ENCODE measurements around the gene CABYR.

CABYR gene

DNA sequence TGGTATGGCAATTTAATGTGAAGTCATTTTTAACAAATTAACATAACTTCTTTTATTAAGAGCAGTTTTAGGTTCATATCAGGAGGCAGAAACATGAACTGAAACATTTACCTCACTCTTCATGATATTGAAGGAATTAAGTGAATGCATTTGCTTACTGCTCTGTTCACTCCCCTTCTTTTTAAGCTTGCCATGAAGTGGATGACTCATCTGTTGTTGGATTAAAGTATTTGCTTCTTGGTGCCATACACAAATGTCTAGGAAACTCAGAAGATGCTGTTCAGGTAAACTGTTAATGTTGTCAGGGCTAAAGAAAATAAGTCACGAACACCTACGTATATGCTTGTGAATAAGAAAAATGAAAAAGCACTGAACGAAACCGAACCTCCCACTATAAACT is 10.2 kb upstream of the CABYR start:
- Histone ChIP-seq H3K36me3 (replicated peaks; ENCODE audit: low read depth, low read length) (peaks cover 25% of the 10 kb centered on the region), H2AFZ (ENCODE audit: low read depth, low read length) (no peak overlapping the region), H3K27me3 (ENCODE audit: low read depth, low read length) (no peaks in the 10 kb centered on the region), H3K9ac (ENCODE audit: low read length) (no peak overlapping the region), H3K27ac (ENCODE audit: low read length) (no peak overlapping the region), H3K4me2 (ENCODE audit: low read length) (no peak overlapping the region), H3K4me1 (ENCODE audit: low read length) (peaks cover 4% of the 10 kb centered on the region; the same call in 1 of the 2 replicates), H3K79me2 (ENCODE audit: low read length) (no peaks in the 10 kb centered on the region), H3K9me3 (ENCODE audit: insufficient read depth, low read length) (no peaks in the 10 kb centered on the region), H3K4me3 (ENCODE audit: low read length) (no peak overlapping the region), H4K20me1 (ENCODE audit: insufficient read depth, low read length) (no peaks in the 10 kb centered on the region)
- TF ChIP-seq, protein P1, sequence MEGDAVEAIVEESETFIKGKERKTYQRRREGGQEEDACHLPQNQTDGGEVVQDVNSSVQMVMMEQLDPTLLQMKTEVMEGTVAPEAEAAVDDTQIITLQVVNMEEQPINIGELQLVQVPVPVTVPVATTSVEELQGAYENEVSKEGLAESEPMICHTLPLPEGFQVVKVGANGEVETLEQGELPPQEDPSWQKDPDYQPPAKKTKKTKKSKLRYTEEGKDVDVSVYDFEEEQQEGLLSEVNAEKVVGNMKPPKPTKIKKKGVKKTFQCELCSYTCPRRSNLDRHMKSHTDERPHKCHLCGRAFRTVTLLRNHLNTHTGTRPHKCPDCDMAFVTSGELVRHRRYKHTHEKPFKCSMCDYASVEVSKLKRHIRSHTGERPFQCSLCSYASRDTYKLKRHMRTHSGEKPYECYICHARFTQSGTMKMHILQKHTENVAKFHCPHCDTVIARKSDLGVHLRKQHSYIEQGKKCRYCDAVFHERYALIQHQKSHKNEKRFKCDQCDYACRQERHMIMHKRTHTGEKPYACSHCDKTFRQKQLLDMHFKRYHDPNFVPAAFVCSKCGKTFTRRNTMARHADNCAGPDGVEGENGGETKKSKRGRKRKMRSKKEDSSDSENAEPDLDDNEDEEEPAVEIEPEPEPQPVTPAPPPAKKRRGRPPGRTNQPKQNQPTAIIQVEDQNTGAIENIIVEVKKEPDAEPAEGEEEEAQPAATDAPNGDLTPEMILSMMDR (IDR thresholded peaks at IDR 0.05; ENCODE audit: low read depth, low read length), result no peak
- no peak for TF ChIP-seq EZH2phosphoT487 (IDR thresholded peaks at IDR 0.05; ENCODE audit: low read depth)

DNA sequence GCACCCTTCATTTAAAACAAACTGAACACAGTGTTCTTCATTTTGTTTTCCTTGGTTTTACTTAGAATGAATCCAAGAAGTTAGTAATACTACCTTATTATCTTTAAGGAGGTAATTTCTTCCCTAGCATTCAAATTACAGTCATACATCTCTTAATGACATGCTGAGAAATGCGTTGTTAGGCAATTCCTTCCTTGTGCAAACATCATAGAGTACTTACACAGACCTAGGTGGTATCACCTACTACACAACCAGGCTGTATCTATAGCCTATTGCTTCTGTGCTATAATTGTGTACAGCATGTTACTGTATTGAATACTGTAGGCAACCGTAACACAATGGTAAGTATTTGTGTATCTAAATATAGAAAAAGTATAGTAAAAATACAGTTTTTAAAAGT is 8.4 kb upstream of the CABYR start:
- Histone ChIP-seq H3K4me2 (ENCODE audit: low read length) (no peak overlapping the region), H3K4me1 (ENCODE audit: low read length) (peaks cover 4% of the 10 kb centered on the region; the same call in 1 of the 2 replicates), H3K79me2 (ENCODE audit: low read length) (no peaks in the 10 kb centered on the region), H4K20me1 (ENCODE audit: insufficient read depth, low read length) (no peaks in the 10 kb centered on the region), H3K9me3 (ENCODE audit: insufficient read depth, low read length) (no peaks in the 10 kb centered on the region), H3K9ac (ENCODE audit: low read length) (no peak overlapping the region), H3K27ac (ENCODE audit: low read length) (no peak overlapping the region), H3K4me3 (ENCODE audit: low read length) (no peak overlapping the region), H3K27me3 (ENCODE audit: low read depth, low read length) (no peaks in the 10 kb centered on the region), H3K36me3 (replicated peaks; ENCODE audit: low read depth, low read length) (peaks cover 26% of the 10 kb centered on the region), H2AFZ (ENCODE audit: low read depth, low read length) (no peak overlapping the region)
- TF ChIP-seq EZH2phosphoT487 (IDR thresholded peaks at IDR 0.05; ENCODE audit: low read depth), result no peak
- TF ChIP-seq, protein P1 (IDR thresholded peaks at IDR 0.05; ENCODE audit: low read depth, low read length), result no peak

GRCh38 chr18:24136967-24137373 is 1.9 kb upstream of the CABYR start:
- Histone ChIP-seq H3K27ac (ENCODE audit: low read length) (no peak overlapping the region), H4K20me1 (ENCODE audit: insufficient read depth, low read length) (no peaks in the 10 kb centered on the region), H2AFZ (ENCODE audit: low read depth, low read length) (no peak overlapping the region), H3K4me2 (ENCODE audit: low read length) (no peak overlapping the region), H3K27me3 (ENCODE audit: low read depth, low read length) (no peaks in the 10 kb centered on the region), H3K4me1 (ENCODE audit: low read length) (peaks cover 3% of the 10 kb centered on the region; the same call in 1 of the 2 replicates), H3K4me3 (ENCODE audit: low read length) (no peak overlapping the region), H3K79me2 (ENCODE audit: low read length) (no peaks in the 10 kb centered on the region), H3K36me3 (replicated peaks; ENCODE audit: low read depth, low read length) (peaks cover 20% of the 10 kb centered on the region), H3K9ac (ENCODE audit: low read length) (no peak overlapping the region), H3K9me3 (ENCODE audit: insufficient read depth, low read length) (no peaks in the 10 kb centered on the region)
- TF ChIP-seq, protein P1 (IDR thresholded peaks at IDR 0.05; ENCODE audit: low read depth, low read length), result no peak
- no peak for TF ChIP-seq EZH2phosphoT487 (IDR thresholded peaks at IDR 0.05; ENCODE audit: low read depth)

DNA sequence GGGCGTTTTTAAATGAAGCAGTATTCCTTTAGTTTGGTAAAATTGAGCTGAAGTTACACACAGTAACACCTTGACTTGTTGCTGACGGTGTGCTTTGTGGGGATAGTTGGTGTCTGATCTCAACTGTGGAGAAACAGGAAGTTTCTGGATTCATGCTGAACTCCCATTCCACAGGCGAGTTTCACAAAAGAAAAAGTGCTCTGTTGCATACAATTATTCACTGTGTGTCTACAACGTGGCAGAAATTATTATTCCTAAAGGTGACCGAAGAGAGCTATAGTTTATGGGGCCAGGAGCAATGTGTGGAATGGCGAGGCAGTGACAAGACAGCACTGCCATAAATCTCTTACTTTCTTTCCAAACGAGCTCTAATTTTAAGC is 463 bp upstream of the CABYR start:
- H3K4me2 ChIP-seq (ENCODE audit: low read length), result no peak overlapping the region
- no peak overlapping the region for H3K27ac ChIP-seq (ENCODE audit: low read length)
- no peak overlapping the region for H3K4me3 ChIP-seq (ENCODE audit: low read length)
- no peaks in the 10 kb centered on the region for H3K9me3 ChIP-seq (ENCODE audit: insufficient read depth, low read length)
- H3K79me2 ChIP-seq (ENCODE audit: low read length), result no peaks in the 10 kb centered on the region
- no peak overlapping the region for H3K9ac ChIP-seq (ENCODE audit: low read length)
- no peak for TF ChIP-seq EZH2phosphoT487 (IDR thresholded peaks at IDR 0.05; ENCODE audit: low read depth)
- TF ChIP-seq, protein P1 (IDR thresholded peaks at IDR 0.05; ENCODE audit: low read depth, low read length), result no peak
- peaks cover 3% of the 10 kb centered on the region; the same call in 1 of the 2 replicates for H3K4me1 ChIP-seq (ENCODE audit: low read length)
- no peaks in the 10 kb centered on the region for H3K27me3 ChIP-seq (ENCODE audit: low read depth, low read length)
- no peak overlapping the region for H2AFZ ChIP-seq (ENCODE audit: low read depth, low read length)
- H3K36me3 ChIP-seq (replicated peaks; ENCODE audit: low read depth, low read length), result peaks cover 16% of the 10 kb centered on the region
- H4K20me1 ChIP-seq (ENCODE audit: insufficient read depth, low read length), result no peaks in the 10 kb centered on the region
